ENCODE results near the gene CYP27A1.

GRCh38 chr2:218732761-218733158, 49.2 kb upstream of the CYP27A1 start:
- no peak for TF ChIP-seq EP300 (IDR thresholded peaks at IDR 0.05)
- TF ChIP-seq HOXA7 (CRISPR knock-in tag; IDR thresholded peaks at IDR 0.05): no peak
- no peak for TF ChIP-seq CTCF (IDR thresholded peaks at IDR 0.05)
- TF ChIP-seq NR3C1 (IDR thresholded peaks at IDR 0.05): no peak
- TF ChIP-seq ZC3H11A (IDR thresholded peaks at IDR 0.05): no peak
- no peak for TF ChIP-seq MAFK (IDR thresholded peaks at IDR 0.05; ENCODE audit: partially characterized antibody)
- no peak for TF ChIP-seq E2F6 (IDR thresholded peaks at IDR 0.05; ENCODE audit: borderline replicate concordance, low read depth)
